Loucy (cell line): ENCODE measurements around the gene ZFAND2B.

Experiments
- H2AFZ ChIP-seq: fragments of 200-600 bp; sonication (generic); 2 replicates; pipeline ENCODE4 v1.6.0; 2016; ENCODE audit warnings: antibody characterized with exemption, mild to moderate bottlenecking, low read length, moderate library complexity
- H3F3A ChIP-seq: fragments of 200-600 bp; 2 replicates; pipeline ENCODE4 v1.6.0; 2016; ENCODE audit warnings: antibody characterized with exemption, low read depth, mild to moderate bottlenecking
- H3K27me3 ChIP-seq: fragments of 200-600 bp; sonication (generic); 2 replicates; pipeline ENCODE4 v1.6.1; 2014; ENCODE audit warnings: low read length, mild to moderate bottlenecking; ENCODE audit not compliant: insufficient read depth, poor library complexity, severe bottlenecking
- H3K36me3 ChIP-seq: fragments of 200-600 bp; sonication (generic); 2 replicates; pipeline ENCODE4 v1.6.1; 2016; ENCODE audit warnings: low read length; ENCODE audit not compliant: insufficient read depth
- H3K4me1 ChIP-seq: fragments of 200-600 bp; sonication (generic); 2 replicates; pipeline ENCODE4 v1.5.1; 2014; ENCODE audit warnings: low read length, mild to moderate bottlenecking; ENCODE audit not compliant: insufficient read depth, poor library complexity, severe bottlenecking
- H3K4me2 ChIP-seq: fragments of 200-600 bp; sonication (generic); 2 replicates; pipeline ENCODE4 v1.6.0; 2014; ENCODE audit warnings: antibody characterized with exemption, low read length, low read depth, mild to moderate bottlenecking; ENCODE audit not compliant: poor library complexity, severe bottlenecking
- H3K4me3 ChIP-seq: fragments of 200-600 bp; sonication (generic); 2 replicates; pipeline ENCODE4 v1.5.1; 2014; ENCODE audit warnings: low read length, mild to moderate bottlenecking, mixed read lengths; ENCODE audit not compliant: poor library complexity, severe bottlenecking
- H3K79me2 ChIP-seq: fragments of 200-600 bp; sonication (generic); 2 replicates; pipeline ENCODE4 v1.6.1; 2014; ENCODE audit warnings: low read length; ENCODE audit not compliant: insufficient read depth
- H3K9ac ChIP-seq: fragments of 200-600 bp; sonication (generic); 2 replicates; pipeline ENCODE4 v1.6.0; 2014; ENCODE audit warnings: mild to moderate bottlenecking, low read depth, low read length, moderate library complexity; ENCODE audit not compliant: poor library complexity, severe bottlenecking
- H3K9me2 ChIP-seq: fragments of 200-600 bp; sonication (generic); replicated peaks from 2 replicates; pipeline ENCODE4 v1.6.1; 2016; ENCODE audit warnings: low read depth, low read length, mixed read lengths
- H3K9me3 ChIP-seq: fragments of 200-600 bp; sonication (generic); 2 replicates; pipeline ENCODE4 v1.6.1; 2014; ENCODE audit warnings: mild to moderate bottlenecking, antibody characterized with exemption, low read length, low read depth; ENCODE audit not compliant: insufficient read depth
- H4K20me1 ChIP-seq: fragments of 200-600 bp; sonication (generic); 2 replicates; pipeline ENCODE4 v1.6.0; 2014; ENCODE audit warnings: antibody characterized with exemption, low read length, mild to moderate bottlenecking; ENCODE audit not compliant: insufficient read depth, poor library complexity, severe bottlenecking
- CTCF ChIP-seq: fragments of 200-600 bp; sonication (generic); conservative IDR thresholded peaks from 2 replicates; pipeline ENCODE4 v1.5.1; 2014; ENCODE audit warnings: mild to moderate bottlenecking, antibody characterized with exemption, low read length
- EZH2phosphoT487 ChIP-seq: fragments of 200-600 bp; IDR thresholded peaks from 2 replicates; pipeline ENCODE4 v1.6.1; 2018; ENCODE audit warnings: antibody characterized with exemption, mild to moderate bottlenecking, moderate library complexity, borderline replicate concordance

The ZFAND2B gene

GRCh38 chr2:219183151-219183772, 23.3 kb upstream of the ZFAND2B start:
- Histone ChIP-seq H3K79me2 (peaks cover 37% of the 10 kb centered on the region), H3K36me3 (peaks cover 41% of the 10 kb centered on the region; the same call in 1 of the 2 replicates), H3K4me2 (peak overlapping the region; percentile 21), H3K9me2 (no peaks in the 10 kb centered on the region), H2AFZ (no peak overlapping the region), H3K4me3 (no peak overlapping the region), H3K9ac (no peak overlapping the region), H3K27me3 (no peaks in the 10 kb centered on the region), H4K20me1 (peaks cover 20% of the 10 kb centered on the region), H3K9me3 (no peaks in the 10 kb centered on the region), H3F3A (no peaks in the 10 kb centered on the region), H3K4me1 (peaks cover 29% of the 10 kb centered on the region)
- TF ChIP-seq CTCF (no peak), EZH2phosphoT487 (no peak)

- Histone ChIP-seq H3K27me3 (no peaks in the 10 kb centered on the region), H4K20me1 (peaks cover 11% of the 10 kb centered on the region), H3K9me3 (no peaks in the 10 kb centered on the region), H3F3A (no peaks in the 10 kb centered on the region), H3K36me3 (peaks cover 41% of the 10 kb centered on the region; the same call in 1 of the 2 replicates), H2AFZ (no peak overlapping the region), H3K4me2 (no peak overlapping the region), H3K79me2 (peaks cover 29% of the 10 kb centered on the region), H3K9ac (no peak overlapping the region), H3K9me2 (no peaks in the 10 kb centered on the region), H3K4me3 (no peak overlapping the region), H3K4me1 (peaks cover 23% of the 10 kb centered on the region)
- TF ChIP-seq CTCF (no peak), EZH2phosphoT487 (no peak)
These were observed 22.5 kb upstream of the ZFAND2B start for GRCh38 chr2:219184121-219184520.

- Histone ChIP-seq H4K20me1 (no peaks in the 10 kb centered on the region), H3K79me2 (peaks cover 2% of the 10 kb centered on the region; the same call in 1 of the 2 replicates), H3K36me3 (peaks cover 22% of the 10 kb centered on the region; the same call in 1 of the 2 replicates), H3K9ac (no peak overlapping the region), H3K9me3 (no peaks in the 10 kb centered on the region), H3K27me3 (no peaks in the 10 kb centered on the region), H3F3A (no peaks in the 10 kb centered on the region), H2AFZ (no peak overlapping the region), H3K4me2 (no peak overlapping the region), H3K9me2 (no peaks in the 10 kb centered on the region), H3K4me1 (peaks cover 7% of the 10 kb centered on the region), H3K4me3 (no peak overlapping the region)
- TF ChIP-seq EZH2phosphoT487 = no peak
- TF ChIP-seq CTCF = no peak
These were observed 19.7 kb upstream of the ZFAND2B start for GRCh38 chr2:219186754-219187456.
